HCT116 (cell line): ENCODE measurements around the gene CPT1A. TPM values are rescaled to one million over a fixed set of nuclear protein-coding genes. Genes with fewer than 3 reads are reported as not detected.
A peak's percentile ranks its signal among the peaks of the same experiment; 100 is the strongest.

Source experiments
- ATAC-seq: fragments of 200-7000 bp; cut with Tn5 transposase; 2 replicates; pipeline ENCODE4 v1.9.1; 2020; ENCODE audit warnings: mild to moderate bottlenecking, moderate library complexity
- BruUV-seq: library from RNA; stranded (reverse); fragments of 400-500 nt; replicated peaks from 2 replicates; lab custom pipeline; 2021; lab: Mats Ljungman, UMichigan
- CTCF ChIA-PET: fragments of 300-600 bp; sonication (Branson Sonifier 250); formaldehyde crosslinking; loops from one replicate; lab custom pipeline; 2021; ENCODE audit warnings: antibody characterized with exemption; lab: Charles Lee
- POLR2A ChIA-PET: fragments of 300-600, 350-600 bp; sonication (Branson Sonifier 250); formaldehyde crosslinking; loops from one replicate; lab custom pipeline; 2021; ENCODE audit warnings: antibody characterized with exemption; lab: Charles Lee
- RAD21 ChIA-PET, 2 experiments: fragments of 300-600 bp; sonication (Branson Sonifier 250); formaldehyde crosslinking; loops; one replicate each; lab custom pipeline; 2023; ENCODE audit warnings: low total read pairs in 2 of 2; ENCODE audit not compliant: uncharacterized antibody in 2 of 2, unreplicated experiment in 2 of 2, low non-redundant PET in 1 of 2; lab: Charles Lee
- DNase-seq: peaks from one replicate; pipeline ENCODE4 v3.0.0-alpha.2; 2010; ENCODE audit warnings: low read depth, low spot score
- H2AFZ ChIP-seq: fragments of 200-600 bp; shearing (Covaris generic), sonication (generic); 2 replicates; pipeline ENCODE4 v1.6.1; 2017; ENCODE audit warnings: low read depth, mixed run types, mixed read lengths, antibody characterized with exemption, low read length; ENCODE audit not compliant: poor library complexity, severe bottlenecking
- H3K27ac ChIP-seq: 2 replicates; pipeline ENCODE4 v1.5.1; 2012; ENCODE audit warnings: low read depth, low read length
- H3K27me3 ChIP-seq: fragments of 200-600 bp; sonication (generic); 2 replicates; pipeline ENCODE4 v1.6.1; 2016; ENCODE audit warnings: mixed run types, low read length, mixed read lengths; ENCODE audit not compliant: insufficient read depth
- H3K36me3 ChIP-seq, 2 experiments: fragments of 200-500 bp in 1 of 2; fragments of 200-600 bp in 1 of 2; sonication (Bioruptor generic) in 1 of 2; sonication (generic) in 1 of 2; 2 replicates each; pipeline versions ENCODE4 v1.5.1 to v1.6.1; 2014 to 2016; ENCODE audit warnings: low read length in 2 of 2, inconsistent platforms in 1 of 2, mixed read lengths in 1 of 2, mixed run types in 1 of 2; ENCODE audit not compliant: insufficient read depth in 2 of 2, control insufficient read depth in 1 of 2
- H3K4me1 ChIP-seq, 2 experiments: fragments of 200-600 bp in 1 of 2; sonication (generic) in 1 of 2; 2 replicates each; pipeline versions ENCODE4 v1.5.1 to v1.6.1; 2012 to 2017; ENCODE audit warnings: low read length in 2 of 2, inconsistent platforms in 1 of 2, mild to moderate bottlenecking in 1 of 2, mixed read lengths in 1 of 2, mixed run types in 1 of 2, moderate library complexity in 1 of 2; ENCODE audit not compliant: insufficient read depth in 2 of 2, control insufficient read depth in 1 of 2
- H3K4me2 ChIP-seq: fragments of 200-600 bp; sonication (generic); 2 replicates; pipeline ENCODE4 v1.6.1; 2017; ENCODE audit warnings: mixed run types, low read length, mixed read lengths
- H3K4me3 ChIP-seq, 2 experiments: fragments of 200-600 bp in 1 of 2; sonication (generic) in 1 of 2; replicated peaks in 1 of 2; 2 replicates each; pipeline ENCODE4 v1.5.1; 2011 to 2016; ENCODE audit warnings: low read length in 2 of 2, control low read depth in 1 of 2, low read depth in 1 of 2, mild to moderate bottlenecking in 1 of 2, mixed read lengths in 1 of 2, mixed run types in 1 of 2
- H3K79me2 ChIP-seq: fragments of 200-600 bp; sonication (generic); 2 replicates; pipeline ENCODE4 v1.6.1; 2017; ENCODE audit warnings: mild to moderate bottlenecking, mixed run types, low read length, moderate library complexity, mixed read lengths; ENCODE audit not compliant: insufficient read depth
- H3K9ac ChIP-seq: fragments of 200-600 bp; sonication (generic); 2 replicates; pipeline ENCODE4 v1.6.1; 2016; ENCODE audit warnings: low read length, mixed read lengths
- H3K9me2 ChIP-seq: fragments of 200-600 bp; sonication (generic), shearing (Covaris generic); 2 replicates; pipeline ENCODE4 v1.6.1; 2017; ENCODE audit warnings: mixed run types, mild to moderate bottlenecking, moderate library complexity; ENCODE audit not compliant: insufficient read depth
- H3K9me3 ChIP-seq, 2 experiments: fragments of 200-500 bp in 1 of 2; fragments of 200-600 bp in 1 of 2; sonication (Bioruptor generic) in 1 of 2; sonication (generic) in 1 of 2; 2 replicates each; pipeline ENCODE4 v1.6.1; 2014 to 2017; ENCODE audit warnings: low read length in 2 of 2, mixed read lengths in 2 of 2, inconsistent platforms in 1 of 2, low read depth in 1 of 2, mild to moderate bottlenecking in 1 of 2, mixed run types in 1 of 2, moderate library complexity in 1 of 2; ENCODE audit not compliant: control insufficient read depth in 1 of 2, insufficient read depth in 1 of 2
- H4K20me1 ChIP-seq: fragments of 200-600 bp; sonication (generic), shearing (Covaris generic); 2 replicates; pipeline ENCODE4 v1.6.1; 2017; ENCODE audit warnings: mixed run types, mild to moderate bottlenecking, moderate library complexity; ENCODE audit not compliant: insufficient read depth
- MAX ChIP-seq: IDR thresholded peaks from 2 replicates; pipeline ENCODE4 v1.6.1; 2012
- RAD21 ChIP-seq: IDR thresholded peaks from 2 replicates; pipeline ENCODE4 v1.6.1; 2012; ENCODE audit warnings: low read depth, mild to moderate bottlenecking
- SP1 ChIP-seq: IDR thresholded peaks from 2 replicates; pipeline ENCODE4 v1.6.1; 2012; ENCODE audit warnings: low read depth
- TCF7L2 ChIP-seq: IDR thresholded peaks from 2 replicates; pipeline ENCODE4 v1.7.0; 2011; ENCODE audit warnings: borderline replicate concordance, inconsistent platforms; ENCODE audit not compliant: insufficient read depth, insufficient read length; ENCODE audit errors: extremely low read depth
- YY1 ChIP-seq: IDR thresholded peaks from 2 replicates; pipeline ENCODE4 v1.6.1; 2011; ENCODE audit warnings: low read length, low read depth, moderate library complexity, mild to moderate bottlenecking; ENCODE audit not compliant: insufficient replicate concordance; ENCODE audit errors: extremely low read depth
- intact Hi-C: fragments of 100-400 bp; cut with micrococcal nuclease; formaldehyde crosslinking; loops from 2 replicates; pipeline ENCODE4 v1.10.0; 2022
- total RNA-seq: library from RNA; stranded (reverse); gene quantifications from one replicate; pipeline ENCODE4 v1.2.1, GENCODE V29; 2021; ENCODE audit not compliant: unreplicated experiment

Gene CPT1A
- total RNA-seq, 1 experiment from 2014 or later, result 54.4 TPM

GRCh38 chr11:68763926-68764657, 77.6 kb downstream of the CPT1A start:
- H2AFZ ChIP-seq, result no peak overlapping the region
- no peaks in the 10 kb centered on the region for H3K4me1 ChIP-seq
- no peak overlapping the region for H3K9ac ChIP-seq
- no peaks in the 10 kb centered on the region for H3K79me2 ChIP-seq
- no peak overlapping the region for H3K4me2 ChIP-seq
- POLR2A ChIA-PET, result no interaction called here
- H3K4me3 ChIP-seq, result no peak overlapping the region
- DNase-seq (no peak), ATAC-seq (peak; percentile 38; the same call in 1 of the 2 replicates)
- peaks cover 8 to 11% of the 10 kb centered on the region in 2 experiments; a peak in 3 of 4 replicates for H3K36me3 ChIP-seq
- H3K9me2 ChIP-seq, result no peaks in the 10 kb centered on the region
- H3K9me3 ChIP-seq, result no peaks in the 10 kb centered on the region
- CTCF ChIA-PET, result no interaction called here
- intact Hi-C loops, result no loop called here
- no TSS peak for BruUV-seq
- no peaks in the 10 kb centered on the region for H4K20me1 ChIP-seq
- RAD21 ChIA-PET, result no interaction called here
- H3K27ac ChIP-seq, result no peak overlapping the region
- TF ChIP-seq SP1 (no peak), TCF7L2 (no peak), MAX (no peak), YY1 (no peak), RAD21 (peak; percentile 40)
- no peaks in the 10 kb centered on the region for H3K27me3 ChIP-seq

GRCh38 chr11:68763181-68763721, 78.5 kb downstream of the CPT1A start:
- ChIA-PET RAD21 (no interaction called here), CTCF (no interaction called here), POLR2A (no interaction called here)
- Histone ChIP-seq H3K9me3 (no peaks in the 10 kb centered on the region), H3K4me1 (no peaks in the 10 kb centered on the region), H3K9ac (no peak overlapping the region), H2AFZ (no peak overlapping the region), H3K79me2 (no peaks in the 10 kb centered on the region), H3K4me3 (no peak overlapping the region), H3K4me2 (no peak overlapping the region), H3K36me3 (peaks cover 10 to 11% of the 10 kb centered on the region in 2 experiments; a peak in 3 of 4 replicates), H3K9me2 (no peaks in the 10 kb centered on the region), H3K27me3 (no peaks in the 10 kb centered on the region), H4K20me1 (no peaks in the 10 kb centered on the region), H3K27ac (no peak overlapping the region)
- intact Hi-C loops, result no loop called here
- ATAC-seq (peak; percentile 32), DNase-seq (no peak)
- no TSS peak for BruUV-seq
- TF ChIP-seq RAD21 (no peak), SP1 (no peak)
